ENCODE results near the gene NHERF1. TPM values are rescaled to one million over a fixed set of nuclear protein-coding genes. Genes with fewer than 3 reads are reported as not detected.

Gene NHERF1
- total RNA-seq, 2 donors from 2014 or later: 186 to 244 TPM

DNA sequence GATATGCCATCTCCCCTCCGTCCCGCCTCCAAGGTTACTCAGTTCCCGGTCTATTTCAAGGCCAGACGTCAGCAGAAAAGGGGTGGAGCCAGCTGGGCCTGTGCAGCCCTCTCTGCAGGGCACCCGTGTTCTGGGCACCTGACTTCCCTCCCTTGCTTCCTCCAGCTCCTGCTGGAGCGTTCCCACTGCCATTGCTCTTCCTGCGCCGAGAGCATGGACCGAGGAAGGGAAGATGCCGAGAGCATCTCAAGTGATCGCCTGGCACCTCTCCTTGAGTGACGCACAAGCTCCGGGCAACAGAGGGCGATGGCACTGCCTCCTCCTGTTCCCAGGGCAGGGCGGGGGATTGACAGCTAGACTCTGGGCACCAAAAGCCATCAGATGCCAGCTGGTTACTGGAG lies 57.2 kb downstream of the NHERF1 start:
- intact Hi-C loops (cut with DNase I): no loop called here
- Histone ChIP-seq H3K9me3 (no peaks in the 10 kb centered on the region), H3K27ac (no peak overlapping the region), H3K9ac (ENCODE audit: low read depth in 2 of 2, low read length in 2 of 2) (no peak overlapping the region), H3K27me3 (no peaks in the 10 kb centered on the region), H3K4me3 (no peak overlapping the region), H3K36me3 (no peaks in the 10 kb centered on the region), H3K4me1 (no peaks in the 10 kb centered on the region)
- TF ChIP-seq, protein P1, sequence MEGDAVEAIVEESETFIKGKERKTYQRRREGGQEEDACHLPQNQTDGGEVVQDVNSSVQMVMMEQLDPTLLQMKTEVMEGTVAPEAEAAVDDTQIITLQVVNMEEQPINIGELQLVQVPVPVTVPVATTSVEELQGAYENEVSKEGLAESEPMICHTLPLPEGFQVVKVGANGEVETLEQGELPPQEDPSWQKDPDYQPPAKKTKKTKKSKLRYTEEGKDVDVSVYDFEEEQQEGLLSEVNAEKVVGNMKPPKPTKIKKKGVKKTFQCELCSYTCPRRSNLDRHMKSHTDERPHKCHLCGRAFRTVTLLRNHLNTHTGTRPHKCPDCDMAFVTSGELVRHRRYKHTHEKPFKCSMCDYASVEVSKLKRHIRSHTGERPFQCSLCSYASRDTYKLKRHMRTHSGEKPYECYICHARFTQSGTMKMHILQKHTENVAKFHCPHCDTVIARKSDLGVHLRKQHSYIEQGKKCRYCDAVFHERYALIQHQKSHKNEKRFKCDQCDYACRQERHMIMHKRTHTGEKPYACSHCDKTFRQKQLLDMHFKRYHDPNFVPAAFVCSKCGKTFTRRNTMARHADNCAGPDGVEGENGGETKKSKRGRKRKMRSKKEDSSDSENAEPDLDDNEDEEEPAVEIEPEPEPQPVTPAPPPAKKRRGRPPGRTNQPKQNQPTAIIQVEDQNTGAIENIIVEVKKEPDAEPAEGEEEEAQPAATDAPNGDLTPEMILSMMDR (IDR thresholded peaks at IDR 0.05): no peak
- DNase-seq: no peak

DNA sequence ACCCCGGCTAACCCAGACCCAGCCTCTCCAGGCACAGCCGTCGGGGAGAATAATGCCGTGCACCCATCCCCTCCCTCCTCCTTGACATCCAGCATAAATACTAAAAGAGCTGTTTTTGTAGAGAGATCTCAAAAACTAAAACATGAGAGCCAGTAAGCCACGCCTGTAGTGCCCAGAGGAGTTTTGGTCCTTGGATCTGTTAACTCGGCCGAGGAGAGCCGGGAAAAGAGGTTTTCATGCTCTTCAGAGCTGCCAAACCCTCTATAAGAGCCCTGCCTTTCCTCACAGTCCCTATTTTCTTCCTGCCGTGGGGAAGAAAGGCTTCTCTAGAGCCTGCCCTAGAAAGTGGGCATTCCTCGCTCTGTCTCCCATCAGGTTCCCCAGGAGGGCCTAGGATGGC lies 57.9 kb downstream of the NHERF1 start:
- intact Hi-C loops (cut with DNase I): no loop called here
- TF ChIP-seq, protein P1 (IDR thresholded peaks at IDR 0.05): no peak
- Histone ChIP-seq H3K27ac (no peak overlapping the region), H3K4me3 (no peak overlapping the region), H3K36me3 (no peaks in the 10 kb centered on the region), H3K4me1 (no peaks in the 10 kb centered on the region), H3K9me3 (no peaks in the 10 kb centered on the region), H3K9ac (ENCODE audit: low read depth in 2 of 2, low read length in 2 of 2) (no peak overlapping the region), H3K27me3 (no peaks in the 10 kb centered on the region)
- DNase-seq: no peak

DNA sequence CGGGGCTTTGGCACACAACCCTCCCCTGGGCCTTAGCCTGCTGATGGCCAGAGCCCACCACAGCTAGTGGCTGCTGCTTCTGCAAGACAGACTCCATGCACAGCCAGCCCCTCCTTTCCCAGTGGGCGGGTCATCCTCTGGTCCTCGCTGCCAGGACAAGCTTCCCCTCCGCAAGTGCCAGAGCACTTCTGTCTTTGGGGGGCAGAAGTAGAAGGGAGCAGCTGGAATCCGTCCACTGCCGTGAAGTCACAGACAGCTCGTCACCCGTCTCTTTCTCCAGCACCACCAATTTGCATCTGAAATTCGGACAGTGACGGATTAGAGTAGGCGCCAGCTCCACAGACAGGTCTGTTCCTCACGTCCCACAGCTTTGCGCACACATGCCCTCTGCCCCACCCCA lies 59.0 kb downstream of the NHERF1 start:
- no peaks in the 10 kb centered on the region for H3K9me3 ChIP-seq
- intact Hi-C loops (cut with DNase I): no loop called here
- no peak for DNase-seq

DNA sequence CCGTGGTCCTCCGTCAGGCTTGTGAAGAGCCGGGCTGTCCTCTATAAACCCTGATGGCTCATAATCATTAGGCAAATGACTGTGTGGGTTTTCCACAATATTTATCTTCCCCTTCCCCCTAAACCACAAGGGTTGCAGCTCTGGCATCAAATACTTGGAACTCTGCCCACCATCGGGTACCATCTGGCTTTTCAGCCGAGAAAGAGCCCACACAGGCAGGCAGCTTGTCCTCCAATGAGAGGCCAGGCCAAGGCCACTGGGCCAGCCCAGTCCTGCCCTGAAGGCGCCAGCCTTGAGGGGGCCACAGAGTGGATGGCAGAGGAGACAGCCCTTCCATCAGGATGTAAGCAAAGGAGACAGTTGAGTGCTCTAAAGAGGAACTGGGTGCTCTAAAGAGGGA lies 59.5 kb downstream of the NHERF1 start:
- Histone ChIP-seq H3K4me1 (no peaks in the 10 kb centered on the region), H3K36me3 (no peaks in the 10 kb centered on the region), H3K9ac (ENCODE audit: low read depth in 2 of 2, low read length in 2 of 2) (no peak overlapping the region), H3K9me3 (no peaks in the 10 kb centered on the region), H3K4me3 (no peak overlapping the region), H3K27ac (no peak overlapping the region), H3K27me3 (no peaks in the 10 kb centered on the region)
- no peak for DNase-seq
- intact Hi-C loops (cut with DNase I): no loop called here
- TF ChIP-seq, protein P1 (IDR thresholded peaks at IDR 0.05): no peak

More for the DNA sequence above, 59.0 kb downstream of the NHERF1 start:
- H3K36me3 ChIP-seq: no peaks in the 10 kb centered on the region
- H3K9ac ChIP-seq (ENCODE audit: low read depth in 2 of 2, low read length in 2 of 2): no peak overlapping the region
- TF ChIP-seq, protein P1 (IDR thresholded peaks at IDR 0.05): no peak
- H3K27me3 ChIP-seq: no peaks in the 10 kb centered on the region
- H3K27ac ChIP-seq: no peak overlapping the region
- H3K4me1 ChIP-seq: no peaks in the 10 kb centered on the region
- no peak overlapping the region for H3K4me3 ChIP-seq

DNA sequence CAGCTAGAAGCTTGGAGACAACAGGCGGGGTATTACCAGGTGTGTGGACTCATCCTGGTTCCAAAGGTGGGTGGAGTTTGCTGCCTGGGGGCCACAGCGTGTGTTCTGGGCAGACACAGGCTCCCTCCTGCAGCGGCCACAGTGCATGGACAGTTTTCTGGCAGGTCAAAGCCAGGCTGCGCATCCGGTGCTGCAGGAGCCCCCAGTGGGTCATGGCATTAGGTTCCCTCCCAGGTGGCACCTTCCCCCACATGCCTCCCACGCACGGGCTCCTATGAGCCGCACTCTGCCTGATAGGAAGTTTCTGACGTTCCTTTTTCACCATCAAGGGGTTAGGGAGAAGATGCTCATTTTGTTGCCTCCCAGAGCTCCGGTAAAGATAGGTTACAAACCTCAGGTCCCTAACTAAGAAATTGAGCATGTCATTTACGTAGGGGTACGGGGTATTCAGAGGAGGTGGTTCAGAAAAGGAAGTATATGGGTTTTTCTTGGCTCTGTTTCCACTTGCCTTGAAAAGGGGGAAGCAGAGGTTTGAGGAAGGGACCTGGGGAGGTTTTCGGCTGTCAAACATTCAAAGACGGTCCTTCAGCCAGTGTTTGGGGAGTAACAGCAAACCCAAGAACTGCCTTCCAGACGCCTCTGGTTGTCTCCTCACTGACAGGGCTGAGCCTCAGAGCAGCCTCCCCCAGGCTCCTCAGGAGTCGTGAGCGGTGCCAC lies 60.4 kb downstream of the NHERF1 start:
- TF ChIP-seq, protein P1 (IDR thresholded peaks at IDR 0.05): no peak
- no peak overlapping the region for H3K9ac ChIP-seq (ENCODE audit: low read depth in 2 of 2, low read length in 2 of 2)
- intact Hi-C loops (cut with DNase I): no loop called here
- H3K27me3 ChIP-seq: no peaks in the 10 kb centered on the region
- no peaks in the 10 kb centered on the region for H3K9me3 ChIP-seq
- no peak for DNase-seq
- no peaks in the 10 kb centered on the region for H3K36me3 ChIP-seq
- H3K4me3 ChIP-seq: no peak overlapping the region
- H3K27ac ChIP-seq: no peak overlapping the region
- no peaks in the 10 kb centered on the region for H3K4me1 ChIP-seq
